ENCODE measurements around the gene PEF1.

PEF1 gene

GRCh38 chr1:31583995-31584868, 60.4 kb downstream of the PEF1 start:
- no peak for DNase-seq (ENCODE audit: low spot score)

- no peak for DNase-seq (ENCODE audit: low spot score)
These were observed 61.3 kb downstream of the PEF1 start for GRCh38 chr1:31583082-31583994.

DNA sequence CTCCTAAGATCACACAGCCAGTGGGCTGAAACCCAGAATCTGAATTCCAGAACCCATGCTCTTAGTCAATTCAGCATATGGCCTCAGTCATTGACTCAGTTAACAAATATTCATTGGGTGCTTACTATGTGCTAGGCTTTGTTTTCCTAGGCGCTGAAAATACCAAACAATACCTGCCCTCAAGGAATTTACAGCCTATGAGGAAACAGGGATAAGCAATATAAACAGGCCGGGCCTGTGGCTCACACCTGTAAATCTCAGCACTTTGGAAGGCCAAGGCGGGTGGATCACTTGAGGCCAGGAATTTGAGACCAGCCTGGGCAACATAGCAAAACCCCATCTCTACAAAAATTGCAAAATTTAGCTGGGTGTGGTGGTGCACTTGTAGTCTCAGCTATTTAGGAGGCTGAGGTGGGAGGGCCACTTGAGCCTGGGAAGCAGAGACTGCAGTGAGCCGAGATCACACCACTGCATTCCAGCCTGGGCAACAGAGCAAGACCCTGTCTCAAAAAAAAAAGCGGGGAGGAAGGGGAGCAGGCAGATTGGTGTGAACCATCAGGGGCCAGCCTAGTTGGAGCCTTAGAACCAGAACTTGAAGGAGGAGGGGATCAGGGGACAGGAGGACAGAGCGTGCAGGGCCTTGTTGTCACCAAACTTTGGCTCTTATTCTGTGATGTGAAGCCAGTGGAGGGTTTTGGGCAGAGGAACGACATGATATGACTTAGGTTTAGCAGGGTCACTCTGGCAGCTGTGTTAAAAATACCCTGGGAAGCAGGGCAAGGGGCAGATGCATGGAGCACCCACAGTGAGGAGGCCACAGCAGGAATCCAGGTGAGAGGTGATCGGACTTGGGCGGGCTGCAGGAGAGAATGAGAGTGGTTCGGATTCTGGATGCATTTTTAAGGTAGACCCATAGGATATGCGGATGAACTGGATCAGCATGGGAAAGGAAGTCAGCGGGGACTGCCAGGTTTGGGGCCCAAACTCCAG, 62.6 kb downstream of the PEF1 start:
- no peak for DNase-seq (ENCODE audit: low spot score)

DNA sequence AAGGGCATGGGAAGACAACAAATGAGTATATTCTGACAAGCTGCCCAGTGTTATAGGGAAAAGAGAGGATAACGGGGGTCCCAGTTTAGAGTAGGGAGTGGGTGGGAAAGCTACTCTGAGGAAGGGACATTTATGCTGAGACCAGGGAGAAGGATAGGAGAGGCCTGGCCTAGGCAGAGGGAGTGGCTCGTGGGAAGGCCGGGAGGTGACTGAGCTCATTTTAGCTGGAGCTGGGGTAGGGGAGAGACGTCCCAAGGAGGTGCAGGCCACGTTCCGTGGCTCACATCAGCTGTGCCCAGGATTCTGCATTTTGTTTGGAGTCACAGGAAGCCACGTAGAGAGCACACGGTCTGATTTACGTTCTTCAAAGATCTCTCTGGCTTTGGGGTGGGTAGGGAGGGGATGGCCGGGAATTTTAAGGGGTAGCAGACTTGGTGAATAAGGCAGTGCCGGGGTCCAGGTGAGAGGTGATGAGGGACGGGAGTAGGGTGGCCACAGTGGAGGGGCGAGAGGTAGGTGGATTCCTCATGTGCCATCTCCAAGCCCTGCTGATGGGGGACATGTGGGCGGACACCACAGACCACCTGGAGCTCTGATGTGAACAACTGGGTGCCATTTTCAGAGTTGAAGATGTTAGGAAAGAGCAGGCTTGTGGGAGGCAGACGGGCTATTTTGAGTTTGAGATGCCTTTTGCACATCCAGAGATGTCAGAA, 63.6 kb downstream of the PEF1 start:
- DNase-seq (ENCODE audit: low spot score), result no peak

- DNase-seq (ENCODE audit: low spot score), result no peak
These were observed 64.2 kb downstream of the PEF1 start for GRCh38 chr1:31580513-31580870.
